ENCODE results near the gene MCUB.
"Not testable (repeated sequence)": the region's sequence is repeated elsewhere in the genome, so short reads cannot be mapped to it uniquely, and the experiment has no call there.

The MCUB gene

DNA sequence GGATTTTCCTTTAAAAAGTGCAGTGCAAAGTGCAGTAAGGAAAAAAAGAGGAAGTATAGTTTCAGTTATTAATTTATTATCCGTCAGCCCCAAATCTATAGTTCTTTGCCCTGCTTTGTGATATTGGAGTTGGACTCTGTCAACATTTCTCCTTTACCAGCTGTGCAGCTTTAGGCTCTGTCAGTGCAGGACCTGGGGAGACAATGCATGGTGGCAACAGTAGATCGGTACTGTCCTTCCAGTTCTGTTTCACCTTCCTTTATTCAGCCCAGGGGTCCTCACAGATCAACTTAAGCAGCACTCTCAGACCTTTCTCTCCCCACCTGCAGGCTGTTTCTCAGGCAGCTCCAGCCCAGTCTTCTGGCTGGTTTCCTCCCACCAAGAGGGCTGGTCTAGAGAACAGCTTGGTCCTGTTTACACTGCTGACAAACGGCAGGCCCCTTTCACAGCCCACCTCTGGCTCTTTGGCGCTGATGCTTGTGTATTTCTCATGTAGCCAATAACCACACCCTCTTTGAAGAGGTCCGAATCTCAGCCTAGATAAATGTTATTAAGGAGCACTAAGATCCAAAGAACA is 71.6 kb downstream of the MCUB start:
- DNase-seq = no peak

- no peak for DNase-seq
Observed at GRCh38 chr4:109640644-109641043, 80.6 kb downstream of the MCUB start.

GRCh38 chr4:109645874-109646710 is 86.0 kb downstream of the MCUB start:
- no peak for DNase-seq

DNA sequence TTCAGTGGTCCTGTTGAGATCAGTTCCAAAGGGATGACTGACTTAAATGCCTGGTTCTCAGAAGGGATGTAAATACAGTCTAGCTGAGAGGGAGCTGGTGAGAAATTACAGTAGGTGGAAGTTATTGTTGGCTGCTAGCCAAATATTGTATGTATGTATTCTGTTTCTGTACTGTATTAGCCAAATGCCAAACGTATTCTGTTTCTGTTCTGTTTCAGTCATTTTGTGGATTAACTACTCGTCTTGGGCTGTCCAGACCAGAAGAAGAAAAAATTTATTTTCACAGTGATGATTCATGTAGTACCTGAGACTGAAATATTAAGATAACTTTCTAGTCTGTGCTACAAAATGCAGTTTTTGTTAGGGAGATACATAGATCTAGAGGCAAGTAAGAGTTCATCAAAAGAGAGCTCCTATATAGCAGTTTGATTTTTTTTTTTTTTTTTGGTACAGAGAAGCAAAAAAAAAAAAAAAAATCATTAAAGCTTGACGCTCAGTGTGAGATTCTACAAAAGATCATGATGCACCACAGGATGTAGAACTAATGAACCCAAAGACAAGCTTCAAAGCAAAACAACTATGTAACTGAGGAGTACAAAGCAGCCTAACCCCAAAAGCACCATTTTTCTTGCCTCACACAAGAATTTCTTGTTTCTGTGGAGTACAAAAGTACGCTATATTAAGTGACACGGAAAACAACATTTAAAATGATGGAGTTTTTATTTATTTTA is 88.4 kb downstream of the MCUB start:
- peak; percentile 75 for DNase-seq

- DNase-seq = peak; percentile 22
Observed at GRCh38 chr4:109648997-109649575, 89.0 kb downstream of the MCUB start.

DNA sequence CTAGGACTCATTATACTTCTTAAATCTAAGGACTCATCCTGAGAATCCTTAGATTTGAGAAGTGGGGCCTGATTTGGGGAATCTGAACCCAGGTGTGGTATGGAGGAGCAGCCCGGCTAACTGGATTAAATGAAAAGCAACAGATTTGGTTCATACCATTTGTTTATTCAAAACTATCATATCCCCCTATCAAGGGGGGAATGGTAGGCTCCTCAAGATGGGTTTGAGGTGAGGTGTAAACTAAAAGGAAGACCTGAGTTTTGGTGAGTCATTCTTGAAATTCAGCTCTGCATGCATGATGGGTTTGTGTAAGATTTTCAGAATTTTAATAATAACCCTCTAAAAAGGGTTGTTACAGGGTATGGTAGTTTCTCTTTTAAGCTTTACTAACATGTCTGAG is 89.8 kb downstream of the MCUB start:
- DNase-seq = peak; percentile 55

GRCh38 chr4:109655396-109655795 is 95.3 kb downstream of the MCUB start:
- DNase-seq = no peak

GRCh38 chr4:109657854-109658418 is 97.9 kb downstream of the MCUB start:
- DNase-seq = no peak

DNA sequence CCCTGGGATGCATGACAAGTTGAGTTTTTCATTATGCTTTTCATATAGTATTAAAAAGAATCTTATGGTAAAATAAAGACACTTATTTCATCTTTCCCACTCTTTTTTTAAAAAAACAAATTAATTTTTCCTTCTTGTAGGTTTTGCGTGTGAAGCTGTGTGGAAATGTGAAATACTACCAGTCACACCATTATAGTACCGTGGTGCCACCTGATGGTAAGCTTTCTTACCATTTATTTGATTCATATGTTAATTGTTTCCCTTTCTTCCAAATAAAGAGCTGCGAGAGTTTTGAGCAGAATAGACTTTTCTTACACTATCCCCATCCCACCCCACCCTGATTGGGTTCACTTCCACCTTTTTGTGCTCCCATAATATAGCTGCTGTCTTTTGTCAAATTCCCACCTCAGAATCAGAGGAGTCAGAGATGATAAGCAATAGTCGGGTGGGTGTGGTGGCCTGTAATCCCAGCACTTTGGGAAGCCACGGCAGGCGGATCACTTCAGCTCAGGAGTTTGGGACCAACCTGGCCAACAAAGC is 98.9 kb downstream of the MCUB start:
- DNase-seq = peak; percentile 33

DNA sequence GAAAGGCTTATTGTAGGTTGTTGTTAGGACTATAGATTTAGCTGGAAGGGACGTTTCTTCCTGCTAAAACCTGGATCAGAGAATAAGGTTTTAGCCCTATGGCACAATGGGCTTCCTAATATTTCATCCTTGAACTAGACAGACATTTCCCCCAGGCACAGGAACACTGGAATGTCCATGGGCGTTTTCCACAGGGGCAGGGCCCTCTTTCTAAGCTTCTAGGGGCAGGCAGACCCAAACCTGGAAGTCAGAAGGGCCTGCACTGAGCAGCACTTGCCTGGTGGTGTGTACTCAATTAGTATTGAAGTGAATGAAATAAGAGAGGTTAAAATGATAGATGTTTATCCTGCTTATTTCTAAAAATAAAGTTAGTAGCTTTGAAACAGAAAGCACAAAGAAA is 102.1 kb downstream of the MCUB start:
- no peak for DNase-seq

DNA sequence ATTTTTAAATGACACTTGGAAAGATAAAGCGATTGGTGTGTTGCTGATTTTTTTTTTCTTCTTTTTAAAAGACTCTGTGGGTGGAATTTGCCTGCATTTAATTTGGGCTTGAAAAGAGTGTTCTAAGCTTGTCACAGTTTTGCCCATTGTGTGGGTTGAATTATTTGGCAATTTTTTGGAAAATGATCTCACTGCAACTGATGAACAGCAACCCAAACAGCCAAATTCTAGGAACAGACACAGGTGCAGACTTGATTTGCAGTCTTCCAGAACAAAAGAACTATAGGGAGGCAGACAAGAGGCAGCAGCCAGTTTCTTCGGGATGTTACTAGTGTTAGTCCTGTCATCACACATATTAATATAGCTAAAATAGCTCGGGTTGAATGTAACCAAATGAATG is 102.7 kb downstream of the MCUB start:
- DNase-seq = no peak

- DNase-seq = no peak
Observed at GRCh38 chr4:109665783-109666485, 105.9 kb downstream of the MCUB start.

DNA sequence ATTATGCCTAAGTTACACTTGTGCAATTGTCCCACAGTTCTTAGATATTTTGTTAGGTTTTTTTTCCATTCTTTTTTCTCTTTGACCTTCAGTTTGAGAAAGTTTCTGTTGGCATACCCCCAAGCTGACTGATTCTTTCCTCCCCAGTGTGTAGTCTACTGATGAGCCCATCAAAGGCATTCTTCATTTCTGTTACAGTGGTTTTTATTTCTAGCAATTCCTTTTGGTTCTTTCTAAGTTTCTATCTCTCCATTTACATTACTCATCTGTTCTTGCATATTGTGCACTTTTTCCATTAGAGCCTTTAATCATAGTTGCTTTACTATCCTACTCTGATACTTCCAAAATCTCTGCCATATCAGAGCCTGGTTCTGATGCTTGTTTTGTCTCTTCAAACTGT is 111.3 kb downstream of the MCUB start:
- no peak for DNase-seq

DNA sequence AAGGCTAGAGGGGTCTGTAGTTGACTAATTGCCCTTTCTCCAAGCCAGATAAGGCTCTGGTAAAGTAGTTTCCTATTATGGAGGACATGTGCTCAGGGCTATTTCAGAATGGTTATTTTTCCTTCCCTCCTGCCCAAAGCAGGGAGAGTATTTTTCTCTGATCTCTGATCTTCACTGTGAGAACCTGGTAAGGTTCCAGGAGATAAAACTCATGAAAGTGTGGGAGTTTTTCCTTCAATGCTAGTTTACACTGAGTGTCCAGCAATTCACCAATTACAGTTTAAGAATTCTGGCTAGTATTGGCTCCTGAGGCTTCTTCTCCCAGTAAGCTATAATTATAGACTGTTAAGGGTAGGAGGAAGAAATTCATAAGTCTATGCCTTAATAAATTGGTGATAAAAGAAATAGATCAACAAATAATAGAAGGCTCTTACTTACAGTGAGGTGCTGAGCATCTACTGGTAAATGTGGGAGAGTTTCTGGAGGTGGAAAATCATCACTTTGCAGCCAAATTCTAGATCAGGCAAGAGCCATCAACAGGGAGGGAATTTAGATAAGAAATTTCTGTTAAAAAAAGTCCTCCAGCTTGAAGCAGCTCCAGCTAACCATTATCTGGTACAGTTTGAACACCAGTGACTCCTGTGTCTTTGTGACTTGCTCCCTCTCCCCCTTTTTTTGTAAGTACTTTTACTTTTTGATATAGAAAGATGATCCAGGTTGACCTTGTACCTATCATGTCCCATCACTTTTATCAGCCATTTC is 112.3 kb downstream of the MCUB start:
- no peak for DNase-seq

- no peak for DNase-seq
Observed at GRCh38 chr4:109673303-109673702, 113.3 kb downstream of the MCUB start.

- no peak for DNase-seq
Observed at GRCh38 chr4:109675181-109675580, 115.1 kb downstream of the MCUB start.

DNA sequence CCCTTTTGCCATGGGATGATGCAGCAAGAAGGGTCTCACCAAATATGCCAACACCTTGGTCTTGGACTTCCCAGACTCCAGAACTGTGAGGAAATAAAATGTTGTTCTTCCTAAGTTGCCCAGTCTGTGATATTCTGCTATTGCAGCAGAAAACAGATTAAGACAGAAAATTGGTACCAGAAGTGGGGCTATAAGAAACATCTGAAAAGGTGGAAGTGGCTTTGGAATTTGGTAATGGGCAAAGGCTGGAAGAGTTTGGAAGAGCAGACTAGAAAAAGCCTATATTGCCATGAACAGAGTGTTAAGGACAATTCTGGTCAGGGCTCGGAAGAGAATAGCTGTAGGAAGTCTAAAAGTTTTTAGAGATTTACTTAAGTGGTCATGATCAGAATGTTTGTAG is 115.8 kb downstream of the MCUB start:
- no peak for DNase-seq

GRCh38 chr4:109676886-109677285 is 116.8 kb downstream of the MCUB start:
- DNase-seq = no peak

GRCh38 chr4:109678472-109678871 is 118.4 kb downstream of the MCUB start:
- DNase-seq = not testable (repeated sequence)

GRCh38 chr4:109678925-109679324 is 118.9 kb downstream of the MCUB start:
- not testable (repeated sequence) for DNase-seq

DNA sequence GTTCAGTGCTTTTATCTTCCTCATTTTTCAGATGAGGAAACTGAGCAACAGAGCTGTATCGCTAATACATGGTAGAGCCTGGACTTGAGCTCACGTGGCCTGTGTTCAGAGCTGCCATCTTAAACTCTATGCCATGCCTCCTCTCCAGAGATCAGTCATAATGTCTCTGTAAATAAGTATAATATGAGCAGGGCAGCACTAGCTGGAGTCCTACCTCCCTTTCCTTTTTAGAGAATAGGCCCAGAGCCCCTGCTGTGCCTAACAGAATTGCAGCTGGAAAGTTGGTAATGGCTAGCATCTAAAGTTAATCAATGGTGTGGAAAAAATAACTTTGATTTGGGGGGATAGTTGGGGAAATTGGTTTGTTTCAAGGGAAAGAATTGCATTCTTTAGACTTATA is 122.8 kb downstream of the MCUB start:
- no peak for DNase-seq
